Right cardiac atrium (tissue), 5 donors: ENCODE measurements around the gene LRP1. TPM values are rescaled to one million over a fixed set of nuclear protein-coding genes. Genes with fewer than 3 reads are reported as not detected.

Experiments used
- ATAC-seq, 2 donors: fragments of 200-7000 bp; cut with Tn5 transposase; one replicate each; pipeline versions ENCODE4 v1.8.0 to v1.9.1; 2020; ENCODE audit warnings: moderate library complexity in 2 of 2, mild to moderate bottlenecking in 1 of 2
- DNase-seq, 3 donors: peaks; one replicate each; pipeline ENCODE4 v3.0.0-alpha.2; 2020
- H3K27ac ChIP-seq: one replicate; pipeline ENCODE4 v1.5.1; 2013; ENCODE audit warnings: mild to moderate bottlenecking, low read length, control low read depth, moderate library complexity
- H3K27me3 ChIP-seq: one replicate; pipeline ENCODE4 v1.6.1; 2013; ENCODE audit not compliant: control insufficient read depth, insufficient read depth
- H3K4me1 ChIP-seq: one replicate; pipeline ENCODE4 v1.6.1; 2013; ENCODE audit warnings: low read length; ENCODE audit not compliant: control insufficient read depth, insufficient read depth
- H3K4me3 ChIP-seq: one replicate; pipeline ENCODE4 v1.5.1; 2013; ENCODE audit warnings: low read length, control low read depth
- H3K9me3 ChIP-seq: one replicate; pipeline ENCODE4 v1.6.1; 2013; ENCODE audit warnings: low read length; ENCODE audit not compliant: control insufficient read depth
- WGBS: extraction: QIAGEN DNeasy Blood & Tissue Kit; methylation state at CpG from one replicate; pipeline ENCODE4 v1.1.7; 2013; 5-methylcytosine and 5-hydroxymethylcytosine counted together
- intact Hi-C, 4 donors: fragments of 100-400 bp; cut with DNase I; formaldehyde crosslinking; loops; one replicate each; pipeline versions ENCODE4 v1.11.0 to v1.14.0; 2022 to 2023
- polyA plus RNA-seq: library from polyadenylated mRNA; stranded (reverse); fragments of 200-250 nt; gene quantifications from one replicate; pipeline ENCODE4 v1.2.3, GENCODE V29; 2013
- total RNA-seq, 4 donors: library from RNA; stranded (reverse); fragmentation: NEBNext Ultra II Directional; extraction: Animal tissue kit (Norgen Biotek cat#: 25700); gene quantifications; one replicate each; pipeline ENCODE4 v1.2.1, GENCODE V29; 2021
- donor health status: healthy with polysubstance abuse.
- donor health status: DM: no; HTN: yes; CAD: no.
- donor health status: DM: no; HTN: no; CAD: no.
- donor health status: DM: no; HTN: yes; CAD: no; lungs with severe emphysema.
- donor health status: DM: yes; HTN: yes; CAD: no.

LRP1 gene
- total and polyA plus RNA-seq, 5 donors: 55.0 to 181 (median 140) TPM

GRCh38 chr12:57128519-57129247, 400 bp downstream of the LRP1 start:
- Histone ChIP-seq H3K9me3 (no peaks in the 10 kb centered on the region), H3K27me3 (no peaks in the 10 kb centered on the region), H3K4me1 (peaks cover 6% of the 10 kb centered on the region), H3K27ac (peak overlapping the region; percentile 62), H3K4me3 (peak overlapping the region; percentile 97)
- DNase-seq (peak in 2 of 3 donors; percentile 67 to 73), ATAC-seq (no peak)
- WGBS: 3% methylated on average over 35 of the region's 35 CpGs
- intact Hi-C loops: no loop called here

DNA sequence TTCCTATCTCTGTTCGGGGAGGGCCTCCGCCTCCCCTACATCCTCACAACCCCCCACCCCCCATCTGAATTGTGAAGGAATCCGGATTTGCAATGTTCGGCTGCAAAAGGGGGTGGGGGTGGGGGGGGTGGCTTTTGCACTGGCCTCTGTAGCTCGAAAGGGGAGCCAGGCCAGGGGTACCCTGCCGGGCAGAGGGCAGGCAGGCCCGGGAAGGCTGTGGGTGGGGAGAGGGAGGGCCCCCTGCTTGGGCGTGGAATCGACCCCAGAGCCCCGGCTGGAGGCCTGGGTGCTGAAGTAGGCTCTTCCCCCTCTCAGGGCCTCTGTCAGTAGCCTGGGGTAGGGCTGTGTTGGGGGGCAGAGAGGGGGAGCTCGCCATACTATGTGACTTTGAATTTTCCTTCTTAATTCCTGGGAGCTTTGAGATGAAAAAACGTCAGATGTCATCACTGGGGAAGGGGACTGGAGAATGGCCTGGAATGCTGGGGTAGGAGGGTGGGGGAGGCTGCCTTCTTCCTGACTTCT, 1.1 kb downstream of the LRP1 start:
- H3K27ac ChIP-seq: peak overlapping the region; percentile 77
- WGBS: 15% methylated on average over 12 of the region's 12 CpGs
- H3K4me3 ChIP-seq: peak overlapping the region; percentile 97
- DNase-seq (peak in 2 of 3 donors; percentile 70 to 72), ATAC-seq (no peak)
- intact Hi-C loops: no loop called here
- H3K27me3 ChIP-seq: no peaks in the 10 kb centered on the region
- peaks cover 6% of the 10 kb centered on the region for H3K4me1 ChIP-seq
- no peaks in the 10 kb centered on the region for H3K9me3 ChIP-seq

DNA sequence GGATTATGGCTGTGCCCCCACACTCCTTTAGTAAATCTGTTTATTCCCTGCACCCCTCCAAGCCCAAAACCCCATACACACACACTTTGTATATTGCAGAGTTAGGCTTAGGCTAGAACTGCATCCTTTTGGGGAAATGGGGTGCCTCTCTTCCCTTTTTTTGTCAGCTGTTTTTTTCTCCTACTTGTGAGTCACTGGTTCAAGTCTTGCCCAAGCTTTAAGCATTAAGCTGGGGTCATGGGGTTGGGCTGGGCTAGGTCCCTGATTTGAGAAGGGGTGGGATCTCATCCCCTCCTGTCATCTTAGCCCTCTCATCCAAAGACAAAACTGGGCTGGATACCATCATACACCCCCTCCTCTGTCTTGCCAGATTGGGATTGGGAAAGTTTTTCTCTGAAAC, 1.6 kb downstream of the LRP1 start:
- H3K27ac ChIP-seq: peak overlapping the region; percentile 77
- intact Hi-C loops: no loop called here
- H3K4me3 ChIP-seq: peak overlapping the region; percentile 97
- H3K4me1 ChIP-seq: peaks cover 6% of the 10 kb centered on the region
- no peaks in the 10 kb centered on the region for H3K27me3 ChIP-seq
- H3K9me3 ChIP-seq: no peaks in the 10 kb centered on the region
- DNase-seq (peak; percentile 70 to 73 (median 72)), ATAC-seq (peak in 1 of 2 donors; percentile 30)

GRCh38 chr12:57130941-57131340, 2.7 kb downstream of the LRP1 start:
- no peaks in the 10 kb centered on the region for H3K27me3 ChIP-seq
- DNase-seq (no peak), ATAC-seq (no peak)
- WGBS: 72% methylated on average over 2 of the region's 2 CpGs
- H3K4me1 ChIP-seq: peaks cover 6% of the 10 kb centered on the region
- peak overlapping the region; percentile 97 for H3K4me3 ChIP-seq
- H3K9me3 ChIP-seq: no peaks in the 10 kb centered on the region
- peak overlapping the region; percentile 19 for H3K27ac ChIP-seq
- intact Hi-C loops: no loop called here

DNA sequence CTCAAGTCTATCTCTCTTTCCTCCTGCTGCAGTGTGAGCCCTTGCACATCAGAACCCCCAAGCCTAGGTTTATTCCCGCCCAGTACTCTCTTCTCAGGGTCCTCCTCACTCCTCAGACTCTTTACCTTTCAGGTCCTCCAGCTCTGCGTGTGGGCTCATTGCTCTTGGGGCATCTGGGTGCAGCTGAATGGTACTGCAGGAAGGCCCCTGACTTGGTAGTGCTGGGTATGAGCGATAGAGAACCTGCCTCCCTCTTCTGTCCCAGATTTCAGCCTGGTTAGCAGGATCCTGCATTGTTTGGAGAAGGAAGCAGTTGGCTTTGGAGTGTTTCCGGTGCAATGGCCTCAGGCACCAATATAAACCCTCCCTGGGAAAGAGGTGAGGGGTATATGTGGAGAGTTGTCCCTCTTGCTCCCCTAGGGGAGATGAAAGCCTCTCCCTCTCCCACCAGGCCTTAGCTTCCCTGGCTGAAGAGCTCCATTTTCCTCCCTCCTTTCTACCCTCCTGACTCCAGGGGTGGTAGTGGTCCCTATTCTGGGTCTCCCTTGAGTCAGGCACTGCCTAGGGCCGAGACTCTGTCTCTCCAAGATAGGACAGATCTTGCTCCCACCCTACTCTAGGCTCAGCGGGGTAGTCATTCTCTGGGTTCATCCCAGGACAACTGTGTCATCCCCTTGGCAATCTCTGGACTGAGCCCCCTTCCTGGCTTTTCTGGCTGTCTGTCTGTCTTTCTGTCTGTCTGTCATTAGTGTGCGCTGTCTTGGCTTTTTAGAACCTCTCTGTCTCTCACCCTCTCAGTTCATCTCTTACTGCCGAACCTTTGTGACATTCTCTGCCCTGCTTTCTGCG, 3.8 kb downstream of the LRP1 start:
- 42% methylated on average over 9 of the region's 9 CpGs for WGBS
- H3K4me1 ChIP-seq: peaks cover 8% of the 10 kb centered on the region
- intact Hi-C loops: no loop called here

GRCh38 chr12:57133013-57133569, 4.8 kb downstream of the LRP1 start:
- Histone ChIP-seq H3K27ac (peak overlapping the region; percentile 11), H3K4me3 (no peak overlapping the region), H3K9me3 (no peaks in the 10 kb centered on the region), H3K4me1 (peaks cover 9% of the 10 kb centered on the region), H3K27me3 (no peaks in the 10 kb centered on the region)
- no peak for ATAC-seq
- 53% methylated on average over 4 of the region's 4 CpGs for WGBS
- DNase-seq: no peak
- intact Hi-C loops: no loop called here

More for the DNA sequence above, 3.8 kb downstream of the LRP1 start:
- Histone ChIP-seq H3K4me3 (peak overlapping the region; percentile 7), H3K27me3 (no peaks in the 10 kb centered on the region), H3K27ac (peak overlapping the region; percentile 62), H3K9me3 (no peaks in the 10 kb centered on the region)
- no peak for DNase-seq
- no peak for ATAC-seq

DNA sequence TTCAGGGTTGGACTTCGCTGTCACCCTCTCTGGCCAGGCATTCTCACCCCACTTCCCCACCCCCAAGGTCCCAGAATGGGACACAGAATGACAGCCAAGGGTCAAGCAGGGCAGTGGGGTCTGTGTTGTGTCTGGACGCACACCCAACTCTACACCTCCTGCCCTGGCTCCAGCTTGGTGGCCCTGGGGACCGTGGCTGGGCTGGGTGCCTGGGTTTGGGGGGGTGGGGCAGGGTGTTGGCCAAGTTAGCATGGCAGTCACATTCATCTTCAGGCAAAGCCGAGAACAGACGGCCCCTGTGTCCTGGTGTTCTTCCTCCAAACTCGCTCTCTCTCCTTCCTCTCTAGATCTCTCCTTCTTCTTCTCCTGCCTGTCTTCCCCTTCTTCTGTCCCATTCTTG, 5.6 kb downstream of the LRP1 start:
- ATAC-seq: peak; percentile 53 to 74
- peaks cover 9% of the 10 kb centered on the region for H3K4me1 ChIP-seq

GRCh38 chr12:57134949-57135348, 6.7 kb downstream of the LRP1 start:
- peak overlapping the region; percentile 36 for H3K27ac ChIP-seq
- DNase-seq (peak in 1 of 3 donors; percentile 52), ATAC-seq (no peak)
- no peaks in the 10 kb centered on the region for H3K27me3 ChIP-seq
- intact Hi-C loops: no loop called here
- 81% methylated on average over 9 of the region's 9 CpGs for WGBS
- H3K4me3 ChIP-seq: no peak overlapping the region
- peaks cover 12% of the 10 kb centered on the region for H3K4me1 ChIP-seq
- no peaks in the 10 kb centered on the region for H3K9me3 ChIP-seq

More for the DNA sequence above, 5.6 kb downstream of the LRP1 start:
- WGBS: 27% methylated on average over 6 of the region's 6 CpGs
- Histone ChIP-seq H3K9me3 (no peaks in the 10 kb centered on the region), H3K27me3 (no peaks in the 10 kb centered on the region), H3K27ac (peak overlapping the region; percentile 58), H3K4me3 (no peak overlapping the region)
- DNase-seq: peak; percentile 76 to 90 (median 90)
- intact Hi-C loops: no loop called here

GRCh38 chr12:57135527-57136326, 7.4 kb downstream of the LRP1 start:
- no peak overlapping the region for H3K4me3 ChIP-seq
- intact Hi-C loops: no loop called here
- H3K9me3 ChIP-seq: no peaks in the 10 kb centered on the region
- H3K4me1 ChIP-seq: peaks cover 12% of the 10 kb centered on the region
- H3K27ac ChIP-seq: peak overlapping the region; percentile 40
- WGBS: 34% methylated on average over 18 of the region's 18 CpGs
- peak; percentile 51 to 63 for ATAC-seq
- DNase-seq: peak; percentile 83 to 94 (median 88)
- H3K27me3 ChIP-seq: no peaks in the 10 kb centered on the region

GRCh38 chr12:57138526-57139272, 10.4 kb downstream of the LRP1 start:
- intact Hi-C loops: no loop called here
- DNase-seq (peak; percentile 90 to 95 (median 91)), ATAC-seq (peak; percentile 74 to 76)
- WGBS: 64% methylated on average over 13 of the region's 13 CpGs
- Histone ChIP-seq H3K4me3 (no peak overlapping the region), H3K27me3 (no peaks in the 10 kb centered on the region), H3K27ac (peak overlapping the region; percentile 67), H3K9me3 (no peaks in the 10 kb centered on the region), H3K4me1 (peaks cover 6% of the 10 kb centered on the region)
